IPS-NIHi7 (cell line): ENCODE data around the gene POLR2B.
A peak's percentile ranks its signal among the peaks of the same experiment; 100 is the strongest.
"Not testable (repeated sequence)": the region's sequence is repeated elsewhere in the genome, so short reads cannot be mapped to it uniquely, and the experiment has no call there.

ENCODE experiments used
- DNase-seq: peaks from one replicate; pipeline ENCODE4 v3.0.0; 2012; ENCODE audit warnings: mixed read lengths; ENCODE audit errors: extremely low spot score

The POLR2B gene

GRCh38 chr4:57053508-57053907 lies 74.8 kb downstream of the POLR2B start:
- no peak for DNase-seq

- DNase-seq: no peak
These were observed 77.2 kb downstream of the POLR2B start for GRCh38 chr4:57055886-57056285.

DNA sequence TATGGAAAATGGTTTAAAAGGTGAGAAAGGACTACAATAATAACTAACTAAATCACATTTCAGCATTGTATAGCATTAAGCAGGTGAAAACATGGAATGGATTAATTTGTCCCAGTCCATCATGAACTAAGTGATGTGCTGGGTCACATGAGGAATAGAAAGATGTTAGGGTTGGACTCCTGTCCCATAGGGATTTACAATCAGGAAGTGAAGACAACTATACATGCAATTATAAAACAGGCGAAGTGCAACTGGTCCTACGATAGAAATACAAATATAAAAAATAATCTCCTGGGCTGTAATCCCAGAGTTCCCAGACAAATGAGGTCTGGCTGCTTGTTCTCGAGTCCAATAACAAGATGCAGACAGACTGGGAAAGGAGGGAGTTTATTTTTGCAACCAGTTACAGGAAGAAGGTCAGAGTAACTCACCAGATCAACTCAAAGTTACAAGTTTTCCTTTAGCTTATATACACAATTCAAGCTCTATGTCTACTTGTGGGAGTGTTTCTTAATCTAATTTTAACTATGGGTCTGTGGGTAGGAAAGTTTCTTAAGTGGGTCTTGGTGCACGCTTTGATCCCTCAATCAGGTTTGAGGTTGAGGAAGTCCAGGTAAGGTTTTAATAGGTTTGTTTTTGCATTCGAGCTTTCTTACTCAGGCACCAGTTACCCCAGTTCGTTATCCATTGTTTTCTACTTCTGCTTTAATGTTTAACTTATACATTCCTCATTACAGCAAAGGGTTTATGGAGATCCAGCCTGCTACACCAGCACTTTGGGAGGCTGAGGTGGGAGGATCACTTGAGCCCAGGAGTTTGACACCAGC lies 81.4 kb downstream of the POLR2B start:
- DNase-seq: no peak

DNA sequence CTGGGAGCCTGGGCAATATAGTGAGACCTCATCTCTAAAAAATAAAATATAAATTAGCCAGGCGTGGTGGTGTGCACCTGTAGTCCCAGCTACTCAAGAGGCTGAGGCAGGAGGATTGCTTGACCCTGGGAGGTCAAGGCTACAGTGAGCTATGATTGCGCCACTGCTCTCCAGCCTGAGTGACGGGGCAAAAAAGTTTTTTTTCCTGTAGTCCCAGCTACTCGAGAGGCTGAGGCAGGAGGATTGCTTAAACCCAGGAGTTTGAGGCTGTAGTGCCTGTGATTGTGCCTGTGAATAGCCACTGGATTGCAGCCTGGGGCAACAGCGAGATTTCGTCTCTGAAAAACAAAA lies 82.0 kb downstream of the POLR2B start:
- not testable (repeated sequence) for DNase-seq

- DNase-seq: no peak
These were observed 82.7 kb downstream of the POLR2B start for GRCh38 chr4:57061395-57061794.

GRCh38 chr4:57063518-57063917 lies 84.8 kb downstream of the POLR2B start:
- DNase-seq: no peak

- no peak for DNase-seq
These were observed 85.4 kb downstream of the POLR2B start for GRCh38 chr4:57064120-57064519.

- DNase-seq: no peak
These were observed 86.4 kb downstream of the POLR2B start for GRCh38 chr4:57064811-57065711.

DNA sequence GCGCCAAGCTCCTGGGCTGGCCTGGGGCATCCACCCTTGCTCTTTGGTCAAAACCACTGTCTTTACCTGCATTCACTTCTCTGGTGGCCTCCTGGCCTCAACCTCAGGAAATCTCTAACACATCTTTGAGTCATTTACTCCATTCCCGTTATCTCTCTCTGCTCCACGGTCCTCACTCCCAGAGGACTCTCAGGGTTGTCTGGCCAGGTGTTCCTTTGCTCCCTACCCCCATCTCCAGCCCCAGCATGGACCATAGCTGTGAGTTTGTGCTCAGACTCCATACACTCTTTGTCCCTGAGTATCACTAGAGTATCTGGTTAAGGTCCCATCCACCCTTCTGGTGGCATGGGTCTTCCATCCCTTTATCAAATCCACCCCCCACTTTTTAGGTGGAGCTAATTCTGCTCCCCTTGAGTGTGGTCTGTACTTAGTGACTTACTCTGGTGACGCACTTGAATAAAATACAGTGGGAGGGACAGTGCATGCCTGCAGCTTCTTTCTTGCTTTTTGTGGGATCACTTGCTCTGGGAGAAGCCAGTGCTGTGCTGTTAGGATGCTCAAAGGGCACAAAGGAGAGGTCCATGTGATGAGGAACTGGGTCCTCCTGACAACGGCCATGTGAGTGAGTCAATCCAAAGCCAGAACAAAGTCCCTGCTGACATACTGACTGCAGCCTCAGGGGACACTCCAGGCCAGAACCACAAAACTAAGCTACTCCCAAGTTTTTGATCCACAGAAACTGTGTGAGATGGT lies 87.2 kb downstream of the POLR2B start:
- DNase-seq: no peak

- no peak for DNase-seq
These were observed 89.7 kb downstream of the POLR2B start for GRCh38 chr4:57068237-57068981.

DNA sequence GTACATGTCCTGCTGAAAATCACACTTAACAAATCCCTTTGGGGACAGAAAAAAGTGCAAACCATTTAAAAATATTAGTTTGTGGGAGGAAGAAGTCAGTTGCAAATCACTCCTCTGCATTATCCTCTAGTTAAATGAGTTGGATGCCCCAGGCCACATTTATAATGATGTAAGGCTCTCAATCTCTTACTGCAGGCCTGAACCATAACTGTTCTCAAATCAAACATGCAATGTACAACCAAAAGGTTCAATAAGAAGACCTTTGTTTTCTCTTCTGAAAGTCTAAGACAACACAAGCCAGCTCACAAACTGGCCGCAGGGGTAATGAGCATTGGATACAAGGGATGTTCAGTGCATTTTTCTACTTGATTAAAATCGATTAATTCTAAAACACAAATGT lies 91.8 kb downstream of the POLR2B start:
- no peak for DNase-seq

GRCh38 chr4:57071326-57071725 lies 92.6 kb downstream of the POLR2B start:
- no peak for DNase-seq

- DNase-seq: no peak
These were observed 94.9 kb downstream of the POLR2B start for GRCh38 chr4:57073559-57073958.

- DNase-seq: no peak
These were observed 96.0 kb downstream of the POLR2B start for GRCh38 chr4:57074744-57075143.

DNA sequence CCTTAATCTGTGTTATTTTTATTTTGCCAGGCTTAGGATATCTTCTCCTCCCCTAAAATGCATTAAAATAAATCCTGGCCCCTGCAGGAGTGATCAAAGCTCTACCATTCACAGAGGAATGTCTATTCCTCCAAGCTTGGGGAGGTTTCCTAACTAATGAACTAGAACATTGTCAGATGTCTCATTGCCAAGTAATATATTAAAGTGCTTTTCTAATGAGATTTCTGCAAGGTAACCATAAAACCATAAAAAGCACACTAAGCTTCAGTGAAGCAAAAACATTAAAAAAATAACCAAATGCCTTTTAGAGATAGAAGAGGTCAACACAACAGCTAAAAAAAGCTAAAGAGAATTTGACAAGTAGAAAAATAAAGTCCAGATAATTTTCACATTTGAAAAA lies 96.7 kb downstream of the POLR2B start:
- DNase-seq: no peak

- no peak for DNase-seq
These were observed 98.0 kb downstream of the POLR2B start for GRCh38 chr4:57076646-57077045.

GRCh38 chr4:57077550-57078343 lies 99.1 kb downstream of the POLR2B start:
- DNase-seq: peak; percentile 45

- peak; percentile 75 for DNase-seq
These were observed 100.2 kb downstream of the POLR2B start for GRCh38 chr4:57078685-57079521.
